Ecto neural progenitor cell (in vitro differentiated cells): ENCODE results near the gene EOGT.

Source experiments
- DNase-seq: peaks from one replicate; pipeline ENCODE4 v3.0.0-alpha.2; 2018; ENCODE audit warnings: low spot score

The EOGT gene

GRCh38 chr3:68963376-68963775, 50.1 kb downstream of the EOGT start:
- no peak for DNase-seq

- DNase-seq = no peak
These were observed 54.6 kb downstream of the EOGT start for GRCh38 chr3:68958932-68959331.

GRCh38 chr3:68957895-68958294, 55.6 kb downstream of the EOGT start:
- no peak for DNase-seq

- DNase-seq = no peak
These were observed 59.6 kb downstream of the EOGT start for GRCh38 chr3:68953816-68954444.

GRCh38 chr3:68945225-68945624, 68.3 kb downstream of the EOGT start:
- DNase-seq = no peak

- no peak for DNase-seq
These were observed 69.6 kb downstream of the EOGT start for GRCh38 chr3:68943753-68944500.

GRCh38 chr3:68941055-68941454, 72.4 kb downstream of the EOGT start:
- DNase-seq = no peak

- DNase-seq = no peak
These were observed 76.6 kb downstream of the EOGT start for GRCh38 chr3:68936856-68937255.

- no peak for DNase-seq
These were observed 77.7 kb downstream of the EOGT start for GRCh38 chr3:68935778-68936177.

- DNase-seq = peak; percentile 52
These were observed 81.9 kb downstream of the EOGT start for GRCh38 chr3:68931406-68932149.
